Measurements from ENCODE around the gene TMEM88.

Gene TMEM88

DNA sequence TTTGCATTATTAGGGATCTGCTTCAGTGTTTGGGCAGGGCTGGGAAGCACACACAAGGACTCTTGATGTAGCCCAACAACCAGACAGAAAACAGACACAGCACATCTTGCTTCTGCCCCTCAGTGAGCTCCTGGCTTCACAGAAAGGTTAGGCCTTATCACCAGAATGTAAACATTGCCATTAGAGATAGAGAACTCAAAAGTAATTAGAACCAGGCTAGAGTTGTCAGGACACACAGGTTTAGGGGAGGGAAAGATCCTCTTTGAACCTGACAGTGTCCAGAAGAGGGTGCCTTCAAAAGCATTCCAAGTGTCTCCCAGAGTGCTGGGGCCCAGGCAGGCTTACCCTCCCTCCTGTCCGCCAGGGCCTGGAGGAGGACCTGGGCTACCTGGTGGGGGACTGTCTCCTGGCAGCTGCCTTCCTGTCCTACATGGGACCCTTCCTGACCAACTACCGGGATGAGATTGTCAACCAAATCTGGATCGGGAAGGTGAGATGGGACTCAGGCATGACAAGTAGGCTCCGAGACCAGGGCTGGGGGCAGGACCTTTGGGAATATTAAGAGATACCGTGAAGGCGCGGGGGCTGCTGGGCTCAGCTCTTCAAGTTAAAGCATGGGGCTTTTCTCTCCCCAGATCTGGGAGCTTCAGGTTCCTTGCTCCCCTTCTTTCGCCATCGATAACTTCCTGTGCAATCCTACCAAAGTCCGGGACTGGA lies 37.8 kb upstream of the TMEM88 start:
- DNase-seq (ENCODE audit: extremely low read depth, low read depth): no peak
- H3K4me3 ChIP-seq (replicated peaks; ENCODE audit: low read depth, low read length): no peak overlapping the region
- TF ChIP-seq, protein P1, sequence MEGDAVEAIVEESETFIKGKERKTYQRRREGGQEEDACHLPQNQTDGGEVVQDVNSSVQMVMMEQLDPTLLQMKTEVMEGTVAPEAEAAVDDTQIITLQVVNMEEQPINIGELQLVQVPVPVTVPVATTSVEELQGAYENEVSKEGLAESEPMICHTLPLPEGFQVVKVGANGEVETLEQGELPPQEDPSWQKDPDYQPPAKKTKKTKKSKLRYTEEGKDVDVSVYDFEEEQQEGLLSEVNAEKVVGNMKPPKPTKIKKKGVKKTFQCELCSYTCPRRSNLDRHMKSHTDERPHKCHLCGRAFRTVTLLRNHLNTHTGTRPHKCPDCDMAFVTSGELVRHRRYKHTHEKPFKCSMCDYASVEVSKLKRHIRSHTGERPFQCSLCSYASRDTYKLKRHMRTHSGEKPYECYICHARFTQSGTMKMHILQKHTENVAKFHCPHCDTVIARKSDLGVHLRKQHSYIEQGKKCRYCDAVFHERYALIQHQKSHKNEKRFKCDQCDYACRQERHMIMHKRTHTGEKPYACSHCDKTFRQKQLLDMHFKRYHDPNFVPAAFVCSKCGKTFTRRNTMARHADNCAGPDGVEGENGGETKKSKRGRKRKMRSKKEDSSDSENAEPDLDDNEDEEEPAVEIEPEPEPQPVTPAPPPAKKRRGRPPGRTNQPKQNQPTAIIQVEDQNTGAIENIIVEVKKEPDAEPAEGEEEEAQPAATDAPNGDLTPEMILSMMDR (IDR thresholded peaks at IDR 0.05; ENCODE audit: low read depth, low read length, missing control alignments): no peak

DNA sequence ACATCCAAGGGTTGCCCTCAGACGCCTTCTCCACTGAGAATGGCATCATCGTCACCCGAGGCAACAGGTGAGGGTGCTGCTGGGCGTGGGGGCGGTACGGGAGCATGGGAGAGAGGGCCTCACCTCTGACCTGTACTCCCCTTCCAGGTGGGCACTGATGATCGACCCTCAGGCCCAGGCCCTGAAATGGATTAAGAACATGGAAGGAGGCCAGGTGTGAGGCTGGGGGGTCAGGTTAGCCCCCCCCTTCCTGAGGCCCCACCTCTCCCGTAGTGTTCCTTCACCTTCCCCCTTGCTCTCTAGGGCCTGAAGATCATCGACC lies 37.3 kb upstream of the TMEM88 start:
- TF ChIP-seq, protein P1 (IDR thresholded peaks at IDR 0.05; ENCODE audit: low read depth, low read length, missing control alignments): no peak
- DNase-seq (ENCODE audit: extremely low read depth, low read depth): no peak
- no peak overlapping the region for H3K4me3 ChIP-seq (replicated peaks; ENCODE audit: low read depth, low read length)

DNA sequence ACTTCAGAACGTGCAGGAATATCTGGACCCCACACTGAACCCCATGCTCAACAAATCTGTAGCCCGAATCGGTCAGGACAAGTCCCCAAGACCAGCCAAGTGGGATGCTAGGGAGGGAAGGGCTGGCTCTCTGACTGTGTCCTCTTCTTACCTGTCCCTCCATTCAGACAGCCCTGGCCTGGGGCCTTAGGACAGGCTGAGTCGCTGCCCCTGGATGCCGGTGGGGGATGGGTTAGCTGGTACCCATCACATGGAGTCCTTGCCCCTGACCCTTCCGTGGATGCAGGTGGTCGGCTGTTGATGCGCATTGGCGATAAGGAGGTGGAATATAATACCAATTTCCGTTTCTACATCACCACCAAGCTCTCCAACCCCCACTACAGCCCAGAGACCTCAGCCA lies 36.8 kb upstream of the TMEM88 start:
- no peak for DNase-seq (ENCODE audit: extremely low read depth, low read depth)
- TF ChIP-seq, protein P1 (IDR thresholded peaks at IDR 0.05; ENCODE audit: low read depth, low read length, missing control alignments): no peak
- no peak overlapping the region for H3K4me3 ChIP-seq (replicated peaks; ENCODE audit: low read depth, low read length)

DNA sequence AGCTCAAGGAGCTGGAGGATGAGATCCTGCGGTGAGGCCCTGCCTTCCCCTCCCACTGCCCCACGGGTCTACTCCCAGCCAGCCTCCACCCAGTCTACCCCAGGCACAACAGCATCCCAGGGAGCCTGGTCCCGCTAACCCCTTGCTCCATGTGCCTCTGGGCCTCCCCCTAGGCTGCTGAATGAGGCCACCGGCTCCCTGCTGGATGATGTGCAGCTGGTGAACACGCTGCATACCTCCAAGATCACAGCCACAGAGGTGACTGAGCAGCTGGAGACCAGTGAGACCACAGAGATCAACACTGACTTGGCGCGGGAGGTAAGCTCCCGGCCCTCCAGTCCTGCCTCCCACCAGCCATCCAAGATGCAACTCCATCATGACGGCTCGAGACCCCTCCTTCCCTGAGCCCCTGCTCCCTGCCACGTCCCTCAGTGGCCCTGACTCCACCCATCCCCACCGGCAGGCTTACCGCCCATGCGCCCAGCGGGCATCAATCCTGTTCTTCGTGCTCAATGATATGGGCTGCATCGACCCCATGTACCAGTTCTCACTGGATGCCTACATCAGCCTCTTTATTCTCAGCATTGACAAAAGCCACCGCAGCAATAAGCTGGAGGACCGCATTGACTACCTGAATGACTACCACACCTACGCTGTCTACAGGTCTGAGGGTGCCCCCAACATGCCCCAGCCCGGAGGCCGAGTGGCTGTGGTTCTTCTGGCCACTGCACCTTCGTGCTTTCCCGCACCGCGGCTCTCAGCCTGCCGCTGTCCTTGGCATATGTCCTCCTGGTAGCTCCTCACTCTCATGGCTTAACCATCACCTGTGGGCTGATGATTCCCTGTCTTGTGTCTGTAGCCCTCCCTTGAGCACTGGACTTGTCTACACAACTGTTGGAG lies 35.9 kb upstream of the TMEM88 start:
- H3K4me3 ChIP-seq (replicated peaks; ENCODE audit: low read depth, low read length): no peak overlapping the region
- TF ChIP-seq, protein P1 (IDR thresholded peaks at IDR 0.05; ENCODE audit: low read depth, low read length, missing control alignments): no peak
- DNase-seq (ENCODE audit: extremely low read depth, low read depth): no peak

DNA sequence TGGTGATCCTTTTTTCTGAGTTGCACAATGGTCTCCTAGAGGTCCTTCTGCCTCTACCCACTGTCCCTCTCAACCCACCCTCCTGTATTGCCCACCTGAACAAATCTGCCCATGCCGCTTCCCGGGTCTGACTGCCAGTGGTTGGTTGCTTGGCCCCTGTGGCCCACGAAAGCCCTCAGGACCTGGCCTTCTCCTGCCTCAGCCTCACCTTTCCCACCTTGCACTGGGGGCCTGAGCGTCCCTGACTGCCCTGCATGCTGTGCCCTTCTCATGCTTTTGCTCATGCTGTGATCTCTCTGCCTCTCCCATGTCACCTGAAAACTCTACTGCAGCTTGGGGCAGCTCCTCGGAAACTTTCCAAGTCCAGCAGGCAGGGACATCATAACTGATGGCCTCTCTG lies 34.6 kb upstream of the TMEM88 start:
- TF ChIP-seq, protein P1 (IDR thresholded peaks at IDR 0.05; ENCODE audit: low read depth, low read length, missing control alignments): no peak
- no peak for DNase-seq (ENCODE audit: extremely low read depth, low read depth)
- no peak overlapping the region for H3K4me3 ChIP-seq (replicated peaks; ENCODE audit: low read depth, low read length)

DNA sequence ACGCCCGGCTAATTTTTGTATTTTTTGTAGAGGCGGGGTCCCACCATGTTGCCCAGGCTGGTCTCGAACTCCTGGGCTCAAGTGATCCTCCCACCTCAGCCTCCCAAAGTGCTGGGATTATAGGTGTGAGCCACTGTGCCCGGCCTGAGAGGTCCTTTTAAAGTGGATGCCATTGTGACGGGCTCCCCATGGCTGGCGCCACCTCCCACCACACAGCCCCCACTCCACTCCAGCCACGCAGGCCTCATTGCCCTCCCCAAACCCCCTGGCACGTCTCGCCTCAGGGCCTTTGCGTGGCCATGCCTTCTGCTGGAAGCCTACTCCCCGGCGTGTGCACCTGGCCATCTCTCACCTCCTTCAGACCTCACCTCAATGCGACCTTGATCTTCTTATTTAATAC lies 32.7 kb upstream of the TMEM88 start:
- TF ChIP-seq, protein P1 (IDR thresholded peaks at IDR 0.05; ENCODE audit: low read depth, low read length, missing control alignments): no peak
- no peak overlapping the region for H3K4me3 ChIP-seq (replicated peaks; ENCODE audit: low read depth, low read length)
- DNase-seq (ENCODE audit: extremely low read depth, low read depth): no peak
